Right renal pelvis (tissue), 4 donors: ENCODE measurements around the gene FIBCD1. TPM values are rescaled to one million over a fixed set of nuclear protein-coding genes. Genes with fewer than 3 reads are reported as not detected.

Source experiments
- DNase-seq, 4 donors: peaks; one replicate each; pipeline ENCODE4 v3.0.0-alpha.2; 2013; ENCODE audit warnings: low read depth in 4 of 4, low spot score in 3 of 4, missing footprints in 1 of 4
- polyA plus RNA-seq, 4 donors: library from polyadenylated mRNA; unstranded; fragments of 120-200 nt; gene quantifications; one replicate each; pipeline ENCODE4 v1.2.1, GENCODE V29; 2013; ENCODE audit not compliant: insufficient read length in 4 of 4

FIBCD1 gene
- polyA plus RNA-seq, 4 donors, result 0.17 to 0.60 (median 0.37) TPM

DNA sequence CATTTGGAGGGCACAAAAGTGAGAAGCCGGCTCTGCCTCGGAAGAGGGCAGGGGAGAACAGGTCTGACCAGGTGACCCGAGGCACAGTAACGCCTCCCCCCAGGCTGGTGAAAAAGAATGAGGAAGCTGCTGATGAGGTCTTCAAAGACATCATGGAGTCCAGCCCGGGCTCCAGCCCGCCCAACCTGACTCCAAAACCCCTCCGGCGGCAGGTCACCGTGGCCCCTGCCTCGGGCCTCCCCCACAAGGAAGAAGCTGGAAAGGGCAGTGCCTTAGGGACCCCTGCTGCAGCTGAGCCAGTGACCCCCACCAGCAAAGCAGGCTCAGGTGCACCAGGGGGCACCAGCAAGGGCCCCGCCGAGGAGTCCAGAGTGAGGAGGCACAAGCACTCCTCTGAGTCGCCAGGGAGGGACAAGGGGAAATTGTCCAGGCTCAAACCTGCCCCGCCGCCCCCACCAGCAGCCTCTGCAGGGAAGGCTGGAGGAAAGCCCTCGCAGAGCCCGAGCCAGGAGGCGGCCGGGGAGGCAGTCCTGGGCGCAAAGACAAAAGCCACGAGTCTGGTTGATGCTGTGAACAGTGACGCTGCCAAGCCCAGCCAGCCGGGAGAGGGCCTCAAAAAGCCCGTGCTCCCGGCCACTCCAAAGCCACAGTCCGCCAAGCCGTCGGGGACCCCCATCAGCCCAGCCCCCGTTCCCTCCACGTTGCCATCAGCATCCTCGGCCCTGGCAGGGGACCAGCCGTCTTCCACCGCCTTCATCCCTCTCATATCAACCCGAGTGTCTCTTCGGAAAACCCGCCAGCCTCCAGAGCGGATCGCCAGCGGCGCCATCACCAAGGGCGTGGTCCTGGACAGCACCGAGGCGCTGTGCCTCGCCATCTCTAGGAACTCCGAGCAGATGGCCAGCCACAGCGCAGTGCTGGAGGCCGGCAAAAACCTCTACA is 54.2 kb downstream of the FIBCD1 start:
- no peak for DNase-seq

- DNase-seq, result no peak
Observed at GRCh38 chr9:130884111-130884531, 54.9 kb downstream of the FIBCD1 start.

DNA sequence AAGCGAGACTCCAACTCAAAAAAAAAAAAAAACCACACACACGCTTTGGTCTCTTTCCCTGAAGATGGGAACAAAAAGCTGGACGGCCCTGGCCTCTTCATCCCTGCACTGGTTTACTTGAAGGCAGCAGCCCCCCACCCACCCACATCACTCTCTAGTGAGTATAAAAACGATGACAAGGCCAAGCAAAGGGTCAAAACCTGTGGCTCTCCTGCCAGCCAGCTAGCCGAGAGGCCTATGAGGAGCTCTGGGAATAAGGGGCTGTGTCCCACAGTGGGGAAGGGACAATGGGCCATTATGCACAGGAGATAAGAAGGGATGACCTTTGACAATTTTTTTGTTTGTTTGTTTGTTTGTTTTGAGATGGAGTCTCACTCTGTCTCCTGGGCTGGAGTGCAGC is 55.6 kb downstream of the FIBCD1 start:
- DNase-seq, result no peak

DNA sequence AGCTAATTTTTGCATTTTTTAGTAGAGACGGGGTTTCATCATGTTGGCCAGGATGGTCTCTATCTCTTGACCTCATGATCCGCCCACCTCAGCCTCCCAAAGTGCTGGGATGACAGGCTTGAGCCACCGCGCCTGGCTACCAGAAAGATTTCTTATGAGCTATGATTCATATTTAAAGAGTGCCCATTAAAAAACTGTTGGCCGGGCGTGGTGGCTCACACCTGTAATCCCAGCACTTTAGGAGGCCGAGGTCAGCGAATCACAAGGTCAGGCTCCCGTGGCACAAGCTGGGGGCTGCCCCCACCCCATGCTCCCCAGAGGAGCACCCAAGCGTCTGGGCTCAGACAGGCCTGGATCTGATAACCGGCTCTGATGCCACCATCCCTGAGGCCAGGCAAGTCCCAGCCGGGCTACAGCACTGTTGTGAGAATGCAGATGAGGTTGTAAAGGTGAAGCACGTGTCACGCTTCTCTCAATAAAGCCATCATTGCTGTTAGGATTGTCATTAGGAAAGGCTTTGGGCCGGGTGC is 56.3 kb downstream of the FIBCD1 start:
- no peak for DNase-seq

DNA sequence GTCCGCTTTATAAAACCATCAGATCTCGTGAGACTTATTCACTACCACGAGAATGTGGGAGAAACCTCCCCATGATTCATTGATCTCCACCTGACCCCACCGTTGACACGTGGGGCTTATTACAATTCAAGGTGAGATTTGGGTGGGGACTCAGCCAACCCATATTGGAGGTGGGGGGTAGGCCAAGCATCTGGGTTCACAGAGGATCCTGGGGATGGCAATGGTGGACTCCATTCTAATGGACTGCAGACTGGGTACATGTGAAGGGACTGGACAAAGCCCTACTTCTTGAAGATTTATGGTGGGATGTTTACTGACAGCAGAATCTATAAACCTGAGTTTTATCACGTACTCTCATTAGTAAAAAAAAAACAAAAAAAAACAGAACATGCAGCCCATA is 57.5 kb downstream of the FIBCD1 start:
- no peak for DNase-seq

GRCh38 chr9:130880599-130881220 is 58.3 kb downstream of the FIBCD1 start:
- DNase-seq, result no peak

DNA sequence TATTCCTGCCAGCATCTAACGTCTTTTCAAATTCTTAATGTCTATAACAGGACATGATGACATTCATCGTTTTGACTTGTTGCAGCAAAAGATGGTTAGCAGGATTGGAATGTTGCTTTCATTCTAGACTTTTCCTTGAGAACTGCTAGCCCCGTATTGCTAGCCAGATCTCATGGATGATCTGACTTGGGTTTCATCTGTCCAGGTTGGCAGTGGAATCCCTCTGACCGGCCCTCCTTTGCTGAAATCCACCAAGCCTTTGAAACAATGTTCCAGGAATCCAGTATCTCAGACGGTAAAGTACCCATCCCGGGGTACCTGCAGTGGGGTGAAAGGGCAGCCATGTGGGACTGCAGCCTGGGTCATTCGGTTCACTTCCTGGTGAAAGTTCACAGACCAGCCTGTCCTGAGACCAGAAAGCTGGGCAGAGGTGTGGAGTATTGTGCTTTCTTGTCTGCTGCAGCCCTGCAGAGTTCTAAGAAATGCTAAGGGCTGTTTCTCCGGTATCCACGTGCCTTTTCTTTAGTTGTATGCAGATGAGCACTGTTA is 59.1 kb downstream of the FIBCD1 start:
- no peak for DNase-seq

DNA sequence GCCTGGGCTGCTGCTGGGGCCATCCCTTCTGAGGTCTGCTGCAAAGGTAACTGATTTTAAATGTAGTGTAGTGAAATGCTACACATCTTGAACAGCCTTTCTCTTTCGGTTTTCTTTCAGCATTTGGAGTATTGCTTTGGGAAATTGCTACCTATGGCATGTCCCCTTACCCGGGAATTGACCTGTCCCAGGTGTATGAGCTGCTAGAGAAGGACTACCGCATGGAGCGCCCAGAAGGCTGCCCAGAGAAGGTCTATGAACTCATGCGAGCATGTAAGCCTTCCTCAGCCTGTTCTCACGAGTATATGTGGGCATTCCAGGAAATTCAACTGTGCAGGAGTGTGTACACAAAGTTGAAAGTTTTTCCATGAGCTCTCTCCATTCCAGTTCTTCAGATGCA is 60.8 kb downstream of the FIBCD1 start:
- DNase-seq, result no peak

GRCh38 chr9:130877300-130877699 is 61.7 kb downstream of the FIBCD1 start:
- DNase-seq, result no peak

- no peak for DNase-seq
Observed at GRCh38 chr9:130874783-130875182, 64.3 kb downstream of the FIBCD1 start.

GRCh38 chr9:130873966-130874365 is 65.1 kb downstream of the FIBCD1 start:
- no peak for DNase-seq

- no peak for DNase-seq
Observed at GRCh38 chr9:130872912-130873503, 66.0 kb downstream of the FIBCD1 start.

- no peak for DNase-seq
Observed at GRCh38 chr9:130872508-130872907, 66.5 kb downstream of the FIBCD1 start.

DNA sequence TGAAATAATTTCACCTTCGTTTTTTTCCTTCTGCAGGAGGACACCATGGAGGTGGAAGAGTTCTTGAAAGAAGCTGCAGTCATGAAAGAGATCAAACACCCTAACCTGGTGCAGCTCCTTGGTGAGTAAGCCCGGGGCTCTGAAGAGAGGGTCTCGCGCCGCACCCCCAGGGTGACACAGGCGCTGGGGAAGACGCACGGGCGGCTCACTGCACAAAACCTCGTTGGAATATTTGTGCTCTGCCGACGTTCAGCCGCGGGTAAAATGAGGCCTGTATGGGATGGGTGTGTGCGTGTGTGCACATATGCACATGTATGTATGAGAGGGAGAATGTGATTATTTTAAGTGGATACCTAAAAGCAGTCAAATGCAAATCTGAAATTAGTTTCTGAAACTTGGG is 67.0 kb downstream of the FIBCD1 start:
- DNase-seq, result no peak

DNA sequence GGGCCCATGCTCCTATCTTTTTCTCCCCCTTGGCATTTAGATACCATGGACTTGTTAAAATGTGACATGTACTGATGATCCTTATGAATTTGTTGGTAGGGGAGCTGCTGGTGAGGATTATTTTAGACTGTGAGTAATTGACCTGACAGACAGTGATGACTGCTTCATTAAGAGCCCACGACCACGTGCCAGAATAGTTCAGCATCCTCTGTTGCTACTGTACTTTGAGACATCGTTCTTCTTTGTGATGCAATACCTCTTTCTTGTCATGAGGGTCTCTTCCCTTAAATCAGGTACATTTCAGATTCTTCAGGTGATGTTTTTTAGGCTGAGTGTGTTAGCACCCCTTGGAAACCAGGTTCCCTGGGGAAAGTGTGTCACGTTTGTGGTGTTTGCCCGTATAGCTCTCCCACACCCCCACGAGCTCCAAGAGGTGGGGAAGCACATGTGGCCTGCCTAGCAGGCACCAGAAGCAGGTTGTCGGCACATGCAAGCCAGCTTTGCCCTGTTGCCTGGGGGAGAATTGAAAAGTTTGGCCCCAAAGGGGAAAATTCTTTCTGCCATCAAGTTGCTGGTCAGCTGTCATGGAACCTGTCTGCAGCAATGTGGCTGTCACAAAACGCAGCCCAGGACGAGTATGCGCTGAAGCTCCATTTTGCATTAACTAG is 67.5 kb downstream of the FIBCD1 start:
- DNase-seq, result no peak

- no peak for DNase-seq
Observed at GRCh38 chr9:130870491-130871381, 68.3 kb downstream of the FIBCD1 start.

- DNase-seq, result no peak
Observed at GRCh38 chr9:130869250-130869649, 69.8 kb downstream of the FIBCD1 start.

- no peak for DNase-seq
Observed at GRCh38 chr9:130868230-130868629, 70.8 kb downstream of the FIBCD1 start.

DNA sequence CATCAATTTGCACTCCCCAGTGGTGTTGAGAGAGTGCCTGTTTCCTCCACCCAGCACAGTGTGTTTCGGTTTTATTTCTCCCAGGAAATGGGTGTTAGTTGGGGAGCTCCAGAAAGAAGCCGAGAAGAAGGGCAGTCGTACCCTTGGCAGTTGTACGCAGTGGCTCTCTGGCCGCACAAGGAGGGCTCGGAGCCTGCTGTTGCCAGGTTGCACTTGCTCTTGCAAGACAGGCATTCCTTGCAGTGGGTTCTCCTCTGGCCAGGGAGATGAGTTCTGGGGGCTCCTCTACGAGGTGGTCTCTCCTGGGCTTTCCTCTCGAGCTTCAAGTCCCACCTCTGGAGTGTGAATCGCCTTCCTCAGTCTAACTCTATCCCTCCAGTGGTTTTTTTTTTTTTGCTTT is 71.5 kb downstream of the FIBCD1 start:
- DNase-seq, result no peak
